ENCODE measurements around the gene KLRD1.
"Not testable (repeated sequence)": the region's sequence is repeated elsewhere in the genome, so short reads cannot be mapped to it uniquely, and the experiment has no call there.

KLRD1 gene, protein sequence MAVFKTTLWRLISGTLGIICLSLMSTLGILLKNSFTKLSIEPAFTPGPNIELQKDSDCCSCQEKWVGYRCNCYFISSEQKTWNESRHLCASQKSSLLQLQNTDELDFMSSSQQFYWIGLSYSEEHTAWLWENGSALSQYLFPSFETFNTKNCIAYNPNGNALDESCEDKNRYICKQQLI

DNA sequence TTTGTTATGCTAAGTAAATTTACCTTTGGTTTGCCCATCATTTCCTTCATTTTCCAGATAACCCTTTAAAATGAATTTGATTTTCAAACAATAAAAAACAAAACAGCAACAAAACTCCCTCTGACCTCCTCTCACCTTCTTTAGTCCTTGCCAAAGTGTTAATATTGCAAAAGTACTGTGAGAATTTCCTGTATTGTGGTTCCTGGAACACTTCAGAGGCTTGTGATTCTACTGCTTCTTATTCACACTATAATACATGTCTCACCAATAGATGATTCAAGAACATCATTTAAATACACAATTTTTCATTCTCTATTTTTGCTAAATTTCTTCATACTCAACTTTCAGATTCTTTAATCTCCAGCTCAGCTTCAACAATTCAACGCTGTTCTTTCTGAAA is at the start of gene KLRD1:
KLRD1 (plus strand) TSS at position 241 of the 400 bp plus-strand sequence. CDS start 208 bp downstream, outside the sequence.
- DNase-seq (ENCODE audit: low read depth) = no peak

DNA sequence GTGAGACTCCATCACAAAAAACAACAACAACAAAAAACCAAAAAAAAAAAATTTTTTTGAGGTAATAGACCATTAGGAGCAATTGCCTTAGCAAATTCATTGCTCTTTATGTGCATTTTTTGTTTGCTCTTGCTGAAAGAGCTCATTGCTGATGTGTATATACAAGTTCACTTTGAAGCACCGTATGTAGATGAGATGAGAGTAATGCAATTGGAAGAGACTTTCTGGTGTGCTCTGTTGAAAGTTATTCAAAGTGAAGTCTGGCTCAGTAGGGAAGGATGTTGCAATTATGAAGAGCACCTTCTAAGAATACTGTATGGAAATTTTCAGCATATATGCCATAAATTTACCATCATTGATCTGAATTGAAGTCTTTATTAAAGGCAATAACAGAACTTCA is 46.7 kb upstream of the KLRD1 start:
- no peak for DNase-seq (ENCODE audit: low read depth)

DNA sequence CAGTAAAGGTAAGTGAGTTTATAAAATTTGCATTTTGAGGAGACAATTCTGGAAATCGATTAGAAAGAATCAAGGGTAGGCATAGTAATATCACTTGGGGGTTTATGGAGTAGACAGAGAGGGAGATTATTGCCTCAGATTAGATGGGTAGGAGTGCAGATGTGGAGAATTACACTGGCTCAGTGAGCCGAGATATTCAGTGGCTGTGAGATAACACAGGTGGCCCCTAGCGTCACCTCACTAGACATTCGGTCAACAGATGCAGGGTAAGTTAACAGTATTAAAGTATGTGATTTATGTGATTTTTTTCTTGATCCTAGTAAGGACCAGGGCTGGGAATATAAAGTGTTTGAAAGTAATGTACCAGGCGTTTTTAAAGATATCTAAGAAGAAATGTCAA is 39.6 kb upstream of the KLRD1 start:
- DNase-seq (ENCODE audit: low read depth) = no peak

DNA sequence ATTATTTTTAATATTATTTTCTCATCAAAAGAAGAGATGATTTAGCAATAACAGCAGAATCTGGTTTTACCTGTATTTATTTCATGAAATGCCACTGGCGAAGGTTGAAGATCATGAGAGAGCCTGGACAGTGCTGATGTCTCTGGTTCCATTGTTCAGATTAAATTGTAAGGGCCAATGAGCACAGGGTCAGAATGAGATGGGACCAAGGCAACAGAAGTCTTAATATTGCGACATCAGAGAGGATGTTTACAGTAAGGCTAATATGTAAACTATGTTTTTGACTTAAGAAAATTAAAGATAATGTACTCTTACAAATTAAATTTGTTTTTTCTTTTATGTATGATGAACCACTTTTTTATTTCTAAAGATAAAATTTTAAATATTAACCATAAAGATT is 35.2 kb upstream of the KLRD1 start:
- no peak for DNase-seq (ENCODE audit: low read depth)

DNA sequence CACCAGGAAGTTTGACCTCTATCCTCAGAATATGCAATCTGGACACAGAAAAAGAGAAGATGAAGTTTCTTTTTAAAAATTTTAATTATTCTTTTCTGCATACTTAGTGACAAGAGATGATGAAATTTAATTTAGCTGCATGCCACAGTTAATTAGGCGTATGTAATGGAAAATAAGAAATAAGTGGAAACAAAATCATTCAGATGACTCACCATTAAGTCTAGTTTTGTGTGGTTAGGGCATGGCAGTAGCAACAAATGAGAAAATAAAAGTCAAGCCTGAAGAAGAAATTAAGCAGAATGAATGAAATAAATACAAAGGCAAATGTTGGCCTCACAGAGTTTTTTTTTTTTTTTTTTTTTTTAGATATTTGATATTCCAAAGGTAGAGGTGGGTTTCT is 30.9 kb upstream of the KLRD1 start:
- DNase-seq (ENCODE audit: low read depth) = no peak

DNA sequence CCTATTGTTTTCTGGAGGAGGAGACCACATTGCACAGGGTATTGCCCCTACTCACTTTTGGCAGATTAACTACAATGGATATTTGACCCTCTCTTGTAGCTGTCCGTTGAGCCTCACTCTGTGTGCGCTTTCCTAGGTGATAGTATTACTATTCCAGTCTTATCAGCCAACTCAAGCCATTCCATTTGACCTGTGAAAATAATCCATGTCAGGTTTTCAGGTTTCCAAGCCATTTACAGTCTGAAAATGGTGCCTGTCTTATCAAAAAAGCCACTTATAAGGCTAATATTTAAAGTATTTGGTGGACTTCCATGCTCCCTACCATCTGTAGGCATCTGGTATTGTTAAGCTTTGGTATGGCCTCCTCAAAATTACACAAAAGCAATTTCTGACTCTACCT is 29.6 kb upstream of the KLRD1 start:
- no peak for DNase-seq (ENCODE audit: low read depth)

DNA sequence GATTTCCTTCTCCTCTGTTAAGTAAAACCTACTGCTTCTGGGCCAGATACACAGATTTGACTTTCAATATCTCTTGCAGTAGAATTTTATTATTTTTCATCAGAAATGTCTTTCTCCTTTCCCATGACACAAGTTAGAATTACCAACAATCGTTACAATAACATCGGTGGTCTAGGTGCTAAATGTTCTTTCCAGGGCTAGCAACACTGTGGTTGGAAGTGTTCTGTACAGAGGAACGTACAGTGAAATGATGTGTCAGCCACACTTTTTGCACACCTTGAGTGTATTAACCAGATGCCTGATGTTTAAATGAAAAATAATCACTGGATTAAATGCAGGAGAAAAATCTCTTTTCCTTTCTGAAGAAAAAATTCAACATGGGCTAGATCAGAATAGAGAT is 27.7 kb upstream of the KLRD1 start:
- no peak for DNase-seq (ENCODE audit: low read depth)

DNA sequence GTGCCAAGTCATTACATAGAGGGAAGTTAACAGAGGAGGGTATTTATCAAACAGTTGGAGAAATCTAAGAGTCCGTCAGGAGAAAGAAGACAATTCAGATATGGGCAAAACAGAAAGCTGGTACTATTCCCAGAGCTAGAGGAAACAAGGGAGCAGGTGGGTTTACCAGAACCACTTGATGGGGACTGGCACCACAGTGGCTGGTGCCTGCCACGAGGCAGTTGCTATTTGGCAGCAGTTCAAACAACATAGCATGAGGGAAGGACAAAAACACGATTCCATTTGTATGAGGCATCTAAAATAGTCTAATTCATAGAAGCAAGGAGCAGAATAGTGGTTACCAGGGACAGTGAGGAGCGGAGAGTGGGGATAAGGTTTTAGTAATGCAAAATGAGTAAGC is 24.6 kb upstream of the KLRD1 start:
- no peak for DNase-seq (ENCODE audit: low read depth)

DNA sequence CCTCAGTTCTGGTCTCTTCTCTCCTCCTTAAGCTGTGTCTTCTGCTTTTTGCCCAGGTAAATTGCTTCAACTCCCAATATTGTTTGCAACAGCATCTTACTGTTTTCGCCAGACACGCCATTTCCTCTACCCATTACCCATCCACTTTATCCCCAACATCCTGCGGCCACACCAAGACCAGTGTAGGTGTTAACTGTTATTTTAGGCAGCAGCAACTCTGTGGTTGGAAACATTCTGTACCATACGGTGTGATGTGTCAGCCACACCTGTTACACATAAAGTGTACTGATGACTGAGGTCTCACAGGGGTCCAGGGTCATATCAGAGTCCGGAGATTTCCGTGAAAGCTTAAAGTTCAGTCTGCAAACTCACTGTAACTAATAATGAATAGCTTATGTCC is 21.8 kb upstream of the KLRD1 start:
- no peak for DNase-seq (ENCODE audit: low read depth)

DNA sequence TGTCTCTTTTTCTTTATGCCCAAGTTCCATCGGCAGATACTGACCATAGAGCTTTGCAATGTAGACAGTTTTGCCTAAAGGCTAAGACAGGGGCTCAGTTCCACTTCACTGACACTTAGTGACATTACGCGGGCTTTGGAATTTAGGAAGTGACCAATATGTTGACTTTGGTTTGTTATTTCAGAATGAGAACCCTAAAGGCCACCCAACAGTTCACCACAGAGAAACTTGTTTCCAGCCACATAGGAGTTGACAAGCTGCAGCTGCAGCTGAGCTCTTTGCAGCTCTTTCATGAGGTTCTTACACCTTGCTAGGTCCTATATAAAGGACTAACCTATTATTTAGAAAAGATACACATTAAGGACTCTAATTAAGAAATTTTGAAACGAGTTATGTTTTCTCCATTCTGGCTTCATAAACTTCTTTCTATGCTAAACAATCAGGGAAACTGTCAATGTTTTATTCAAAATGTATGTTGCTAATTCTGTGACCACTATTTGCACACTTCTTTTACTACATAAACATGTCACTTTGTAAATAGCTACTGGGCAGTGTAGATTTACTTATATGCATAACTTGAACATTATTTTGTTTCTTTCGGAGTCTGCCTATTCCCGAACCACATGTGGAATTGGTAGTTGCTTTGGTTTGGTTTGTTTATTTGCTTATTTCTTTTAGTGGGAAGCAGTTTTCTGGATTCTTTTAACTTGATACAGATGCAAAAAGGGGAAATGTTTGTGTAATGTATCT is 18.5 kb upstream of the KLRD1 start:
- DNase-seq (ENCODE audit: low read depth) = no peak

DNA sequence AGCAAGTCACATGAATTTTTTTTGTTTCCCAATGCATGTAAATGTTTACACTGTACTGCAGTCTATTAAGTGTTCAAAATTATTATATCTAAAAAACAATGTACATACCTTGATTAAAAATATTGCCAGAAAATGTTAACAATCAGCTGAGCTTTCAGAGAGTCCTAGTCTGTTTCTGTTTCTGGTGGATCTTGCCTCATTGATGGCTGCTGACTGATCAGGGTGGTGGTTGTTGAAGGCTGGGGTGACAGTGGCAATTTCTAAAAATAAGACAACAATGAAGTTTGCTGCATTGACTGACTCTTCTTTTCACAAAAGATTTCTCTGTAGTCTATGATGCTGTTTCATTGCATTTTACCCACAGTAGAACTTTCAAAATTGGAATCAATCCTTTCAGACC is 16.6 kb upstream of the KLRD1 start:
- no peak for DNase-seq (ENCODE audit: low read depth)

DNA sequence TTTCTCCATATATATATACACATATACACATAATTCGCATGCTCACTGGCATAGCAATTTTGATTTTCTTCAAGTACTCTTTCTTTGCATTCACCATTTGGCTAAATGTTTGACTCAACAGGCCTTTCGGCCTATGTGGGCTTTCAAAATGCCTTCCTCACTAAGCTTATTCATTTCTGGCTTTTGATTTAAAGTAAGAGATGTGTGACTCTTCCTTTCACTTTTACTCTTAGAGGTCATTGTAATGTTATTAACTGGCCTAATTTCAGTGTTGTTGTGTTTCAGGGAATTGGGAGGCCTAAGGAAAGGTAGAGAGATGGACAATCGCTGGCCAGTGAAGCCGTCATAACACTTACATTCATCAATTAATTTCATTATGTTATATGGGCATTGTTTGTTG is 14.5 kb upstream of the KLRD1 start:
- no peak for DNase-seq (ENCODE audit: low read depth)

DNA sequence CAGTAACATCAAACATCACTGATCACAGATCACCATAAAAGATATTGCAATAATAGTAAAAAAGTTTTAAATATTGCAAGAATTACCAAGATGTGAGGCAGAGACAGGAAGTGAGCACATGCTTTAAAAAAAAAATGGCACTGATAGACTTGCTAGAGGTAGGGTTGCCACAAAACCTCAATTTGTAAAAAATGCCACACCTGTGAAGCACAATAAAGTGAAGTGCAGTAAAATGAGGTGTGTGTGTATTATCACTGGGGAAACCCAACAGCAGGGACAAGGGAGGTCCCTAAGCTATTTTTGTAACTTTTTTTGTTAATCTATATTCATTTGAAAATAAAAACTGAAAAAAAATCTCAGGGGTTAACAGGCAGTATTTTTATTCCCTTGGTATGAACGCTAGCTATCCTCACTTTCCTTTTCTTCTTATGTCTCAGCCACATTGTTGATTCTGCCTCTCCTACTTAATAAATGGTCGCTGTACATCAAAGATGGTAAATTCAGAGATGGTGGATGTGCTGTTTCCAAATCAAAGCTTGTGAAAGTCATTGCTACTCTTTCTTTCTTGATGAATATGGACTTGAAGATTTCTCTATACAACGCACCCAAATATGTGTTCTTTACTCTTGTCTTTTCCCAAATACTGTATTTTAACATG is 14.0 kb upstream of the KLRD1 start:
- no peak for DNase-seq (ENCODE audit: low read depth)

DNA sequence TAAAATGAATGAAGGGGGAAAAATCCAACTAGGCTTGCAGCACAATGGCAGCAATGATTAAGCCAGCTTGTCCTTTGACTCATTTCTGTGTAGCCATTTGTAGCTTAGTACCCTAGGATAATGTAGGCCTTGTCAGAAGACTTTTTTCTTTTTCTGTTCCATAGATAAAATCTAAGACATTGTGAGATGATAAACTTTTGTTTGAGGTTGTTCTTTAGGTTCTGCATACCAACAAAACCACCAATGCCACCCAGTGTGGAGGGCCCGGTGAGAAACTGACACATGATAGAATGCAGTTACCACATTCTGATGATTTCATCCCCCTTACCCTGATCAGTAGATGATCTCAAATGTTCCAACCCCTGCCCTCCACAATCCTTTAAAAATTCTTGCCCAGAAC is 6.6 kb upstream of the KLRD1 start:
- no peak for DNase-seq (ENCODE audit: low read depth)

DNA sequence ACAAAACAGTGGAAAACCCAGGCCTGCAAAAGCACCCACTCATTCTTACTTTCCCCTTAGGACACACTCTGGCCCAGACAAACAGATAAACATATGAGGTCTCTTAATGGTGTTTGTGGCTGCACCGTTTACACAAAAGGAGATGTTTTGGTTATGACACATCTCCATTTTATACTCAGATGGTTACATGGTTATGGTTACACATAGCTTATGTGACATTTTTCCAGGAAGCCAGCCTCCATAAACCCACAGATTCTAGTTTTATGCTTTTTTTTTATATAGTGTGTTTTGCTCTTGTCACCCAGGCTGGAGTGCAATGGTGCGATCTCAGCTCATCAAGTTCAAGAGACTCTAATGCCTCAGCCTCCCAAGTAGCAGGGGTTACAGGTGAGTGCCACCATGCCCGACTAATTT is 3.5 kb upstream of the KLRD1 start:
- no peak for DNase-seq (ENCODE audit: low read depth)

DNA sequence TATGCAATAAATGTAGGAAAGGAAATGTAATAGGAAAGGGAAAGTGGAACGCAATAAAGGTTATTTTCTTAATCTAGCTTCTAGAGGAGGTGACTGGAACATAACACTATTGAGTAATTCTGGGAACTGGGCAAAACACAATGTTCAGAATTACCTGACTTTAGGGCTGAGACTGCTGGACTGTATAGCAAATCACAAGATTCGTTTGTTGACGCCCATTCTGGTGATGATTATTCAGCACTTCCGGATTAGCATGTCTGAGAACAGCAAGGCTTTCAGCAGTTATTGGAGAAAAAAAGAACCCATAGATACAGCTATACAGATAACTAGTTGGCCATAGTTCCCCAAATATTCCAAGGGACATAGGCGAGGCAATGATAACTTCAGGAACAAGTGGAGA is 2.3 kb upstream of the KLRD1 start:
- DNase-seq (ENCODE audit: low read depth) = no peak

DNA sequence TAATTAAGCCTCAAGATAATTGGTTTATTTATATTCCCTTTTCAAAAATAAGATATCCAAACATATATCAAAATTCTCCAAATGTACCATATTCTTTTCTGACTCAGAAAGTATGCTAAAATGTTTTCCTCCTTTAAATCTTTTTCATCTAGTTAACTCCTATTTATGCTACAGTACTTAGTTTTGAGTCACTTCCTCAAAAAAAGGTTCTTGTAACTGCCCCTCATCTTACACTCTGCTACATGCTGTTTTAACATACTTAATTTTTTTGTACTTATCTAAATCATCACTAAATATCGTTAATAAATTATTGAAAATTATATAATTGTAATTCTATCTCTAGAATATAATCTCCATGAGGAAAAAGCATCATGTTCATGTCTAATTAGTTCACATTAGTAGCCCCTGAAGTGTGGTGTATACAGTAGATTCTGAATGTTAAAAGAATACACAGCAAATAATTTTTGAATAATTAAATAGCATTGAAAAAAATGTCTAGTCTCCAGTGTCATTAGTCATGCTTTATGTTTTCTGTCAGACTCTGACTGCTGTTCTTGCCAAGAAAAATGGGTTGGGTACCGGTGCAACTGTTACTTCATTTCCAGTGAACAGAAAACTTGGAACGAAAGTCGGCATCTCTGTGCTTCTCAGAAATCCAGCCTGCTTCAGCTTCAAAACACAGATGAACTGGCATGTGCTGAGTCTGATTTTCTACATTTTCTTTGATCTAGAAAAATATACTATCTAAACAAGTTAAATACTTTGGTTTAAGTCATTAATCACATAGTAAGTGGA is 3.5 kb downstream of the KLRD1 start:
- no peak for DNase-seq (ENCODE audit: low read depth)

DNA sequence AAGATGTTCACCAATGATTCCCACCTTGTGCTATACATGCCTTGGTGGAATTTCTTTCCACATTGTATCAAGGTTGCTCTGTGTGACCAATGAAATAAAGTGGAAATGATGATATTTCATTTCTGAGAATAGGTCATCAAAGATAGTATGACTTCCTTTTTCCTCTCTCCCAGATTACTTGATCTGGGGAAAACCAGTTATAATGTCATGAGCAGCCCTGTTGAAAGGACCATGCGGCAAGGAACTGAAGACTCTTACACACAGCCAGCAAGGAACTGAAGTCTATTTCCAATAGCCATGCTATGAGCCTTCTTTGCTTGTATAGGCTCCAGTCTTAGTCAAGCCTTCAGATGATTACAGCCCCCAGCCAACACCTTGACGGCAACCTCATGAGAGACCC is 11.7 kb downstream of the KLRD1 start:
- no peak for DNase-seq (ENCODE audit: low read depth)

DNA sequence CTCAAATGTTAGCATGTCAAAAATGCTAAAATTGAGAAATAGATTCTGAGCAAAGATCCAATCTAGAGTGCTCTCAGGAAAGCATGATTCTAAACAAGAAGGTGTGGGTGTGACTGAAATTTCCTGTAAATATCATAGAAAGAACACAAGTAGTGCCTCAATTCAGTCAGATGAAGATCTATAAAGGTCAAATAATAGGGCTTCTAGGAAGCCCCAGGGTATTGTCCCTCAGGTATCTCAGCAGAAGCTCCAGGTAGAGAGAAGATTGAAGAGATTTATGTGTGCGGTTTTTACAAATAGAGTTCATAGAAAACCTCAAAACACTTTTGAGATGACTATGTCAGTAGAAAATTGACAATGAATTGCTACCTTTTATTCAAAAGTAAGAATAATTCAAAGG is 13.0 kb downstream of the KLRD1 start:
- no peak for DNase-seq (ENCODE audit: low read depth)

DNA sequence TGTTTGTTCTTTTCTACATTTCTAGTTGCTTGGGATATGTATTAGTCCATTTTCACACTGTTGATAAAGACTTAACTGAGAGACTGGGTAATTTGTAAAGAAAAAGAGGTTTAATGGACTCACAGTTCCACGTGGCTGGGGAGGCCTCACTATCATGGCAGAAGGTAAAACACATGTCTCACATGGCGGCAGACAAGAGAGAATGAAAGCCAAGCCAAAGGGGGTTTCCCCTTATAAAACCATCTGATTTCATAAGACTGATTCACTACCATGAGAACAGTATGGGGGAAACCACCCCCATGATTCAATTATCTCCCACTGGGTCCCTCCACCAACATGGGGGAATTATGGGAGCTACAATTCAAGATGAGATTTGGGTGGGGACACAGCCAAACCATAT is 21.0 kb downstream of the KLRD1 start:
- DNase-seq (ENCODE audit: low read depth) = not testable (repeated sequence)

DNA sequence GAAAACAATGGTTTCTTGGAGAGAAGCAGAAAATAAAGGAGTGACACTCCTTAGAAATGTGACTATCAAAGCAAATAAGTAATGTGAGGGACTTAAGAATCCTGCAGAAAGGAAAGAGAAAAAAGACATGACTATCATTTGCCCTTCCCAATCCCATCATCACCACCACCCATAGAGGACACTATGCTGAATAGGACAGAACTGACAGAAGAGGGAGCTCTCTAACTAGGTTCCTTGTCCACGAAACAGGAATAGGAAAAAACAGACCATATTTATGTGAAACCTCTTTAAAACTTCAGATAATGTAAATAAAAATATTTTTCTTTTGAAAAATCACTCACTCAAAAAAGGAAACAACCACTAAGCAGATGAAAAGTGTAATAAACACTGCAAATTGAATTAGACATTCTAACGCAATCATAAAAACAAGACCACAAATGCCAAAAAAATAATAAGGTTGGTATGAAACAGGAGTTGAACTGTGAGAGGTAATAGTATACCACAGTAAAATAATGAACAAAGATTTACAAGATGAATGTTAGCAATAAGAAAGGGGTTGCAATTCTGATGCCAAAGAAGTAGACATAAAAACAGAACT is 24.1 kb downstream of the KLRD1 start:
- DNase-seq (ENCODE audit: low read depth) = no peak

DNA sequence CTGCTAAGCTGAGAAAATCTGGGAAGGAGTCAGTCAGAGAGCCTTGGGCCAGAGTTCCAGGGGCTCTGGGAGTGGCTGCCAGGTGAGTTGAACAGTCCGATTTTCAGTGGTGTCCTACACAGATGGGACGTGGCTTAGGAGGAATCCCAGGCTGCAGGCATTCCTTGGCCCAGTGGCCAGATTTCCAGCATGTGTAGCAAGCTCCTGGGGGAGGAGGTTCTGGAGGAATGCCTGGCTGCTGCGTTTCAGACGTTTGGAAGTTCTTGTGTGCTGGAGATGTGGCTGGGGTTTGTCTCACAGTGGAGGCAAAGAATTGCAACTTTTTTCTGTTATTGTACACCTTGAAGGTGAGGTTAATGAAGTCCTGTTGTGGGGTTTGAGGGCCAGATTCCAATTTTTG is 28.5 kb downstream of the KLRD1 start:
- not testable (repeated sequence) for DNase-seq (ENCODE audit: low read depth)
